ENCODE measurements around the gene CLTCL1.

Gene CLTCL1

DNA sequence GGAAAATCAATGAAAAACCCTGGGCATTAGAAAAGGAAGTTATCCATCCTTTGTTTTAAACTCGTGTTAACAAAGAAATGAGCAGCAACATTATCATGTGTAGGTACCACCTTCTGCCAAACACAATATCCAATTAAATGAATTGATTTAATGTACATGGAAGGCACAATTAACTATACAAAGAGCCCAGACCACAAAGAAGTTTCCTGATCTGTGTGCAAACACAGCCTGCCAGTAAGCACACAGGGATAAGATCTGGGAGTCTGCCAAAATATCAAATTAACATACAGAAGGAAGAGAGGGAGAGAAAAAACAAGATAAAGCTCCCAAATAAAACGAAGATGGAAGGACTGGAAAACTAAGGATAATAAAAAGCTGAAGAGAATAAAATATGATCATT lies 58.9 kb downstream of the CLTCL1 start:
- H3K36me3 ChIP-seq (ENCODE audit: insufficient read depth, low read length): peaks cover 24% of the 10 kb centered on the region
- H2AFZ ChIP-seq (ENCODE audit: low read depth, low read length): no peak overlapping the region
- no peak overlapping the region for H3K4me3 ChIP-seq (ENCODE audit: low read length)
- H3K27me3 ChIP-seq (ENCODE audit: insufficient read depth, low read length): no peaks in the 10 kb centered on the region
- H3K4me1 ChIP-seq (ENCODE audit: insufficient read depth, low read length): no peaks in the 10 kb centered on the region
- peaks cover 4% of the 10 kb centered on the region for H3K9me3 ChIP-seq (ENCODE audit: low read length)

DNA sequence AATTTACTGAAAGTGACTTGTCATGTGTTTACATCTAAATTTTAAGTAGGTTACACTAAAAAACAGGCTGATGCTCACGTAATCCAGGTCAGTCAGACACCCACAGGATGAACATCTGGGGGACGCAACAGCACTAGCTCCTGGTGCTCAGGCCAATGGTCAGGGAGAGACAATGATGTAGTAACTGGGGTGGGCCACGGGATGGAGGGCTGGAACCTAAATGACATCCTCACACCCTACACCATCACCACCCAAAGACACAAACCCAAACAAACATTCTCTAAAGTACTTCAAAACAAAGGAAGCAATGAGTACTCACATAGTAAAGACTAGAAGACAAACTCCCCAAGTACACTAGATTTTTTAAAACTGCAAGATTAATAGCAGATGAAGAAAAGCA lies 59.5 kb downstream of the CLTCL1 start:
- H3K27me3 ChIP-seq (ENCODE audit: insufficient read depth, low read length): no peaks in the 10 kb centered on the region
- peaks cover 24% of the 10 kb centered on the region for H3K36me3 ChIP-seq (ENCODE audit: insufficient read depth, low read length)
- H3K4me3 ChIP-seq (ENCODE audit: low read length): no peak overlapping the region
- peaks cover 4% of the 10 kb centered on the region for H3K9me3 ChIP-seq (ENCODE audit: low read length)
- no peaks in the 10 kb centered on the region for H3K4me1 ChIP-seq (ENCODE audit: insufficient read depth, low read length)
- no peak overlapping the region for H2AFZ ChIP-seq (ENCODE audit: low read depth, low read length)

DNA sequence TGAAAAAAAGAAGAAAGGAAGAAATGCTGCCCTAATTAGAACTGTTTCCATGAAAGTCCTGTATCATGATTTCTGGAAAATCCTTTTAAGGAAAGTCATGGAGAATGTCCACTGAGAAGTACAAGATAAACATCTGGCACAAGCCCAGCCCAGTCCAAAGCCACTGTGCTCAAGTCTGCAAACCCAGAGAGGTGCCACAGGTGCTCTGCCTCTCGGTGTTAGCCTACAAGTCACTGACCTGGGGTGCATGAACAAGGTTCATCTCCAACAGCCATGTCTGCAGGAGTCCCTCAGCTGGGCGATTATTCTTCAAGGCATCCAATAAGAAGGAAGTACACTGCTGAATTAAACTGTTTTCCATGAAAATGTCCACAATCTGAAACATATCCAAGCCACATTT lies 61.9 kb downstream of the CLTCL1 start:
- Histone ChIP-seq H3K4me1 (ENCODE audit: insufficient read depth, low read length) (no peaks in the 10 kb centered on the region), H3K4me3 (ENCODE audit: low read length) (no peak overlapping the region), H3K36me3 (ENCODE audit: insufficient read depth, low read length) (peaks cover 31% of the 10 kb centered on the region), H2AFZ (ENCODE audit: low read depth, low read length) (no peak overlapping the region), H3K27me3 (ENCODE audit: insufficient read depth, low read length) (no peaks in the 10 kb centered on the region), H3K9me3 (ENCODE audit: low read length) (peaks cover 4% of the 10 kb centered on the region)

DNA sequence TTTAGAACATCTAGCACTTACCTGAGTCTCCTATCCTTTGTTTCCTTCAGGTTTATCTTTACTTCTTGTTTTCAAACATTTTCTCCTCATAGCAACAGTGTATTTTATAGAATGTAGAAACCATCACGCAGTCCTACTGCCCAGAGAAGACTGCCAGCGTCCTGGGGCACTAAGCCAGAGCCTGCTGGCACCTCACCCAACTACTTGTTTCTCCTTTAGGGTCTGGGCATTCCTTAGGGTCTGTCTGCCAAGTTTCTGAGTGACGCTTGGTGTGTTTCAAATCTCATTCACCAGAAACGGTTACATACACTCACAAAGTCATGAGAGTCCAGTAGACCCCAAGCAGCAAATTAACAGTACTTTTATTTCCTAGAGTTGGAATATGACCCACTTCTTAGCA lies 63.3 kb downstream of the CLTCL1 start:
- peaks cover 25% of the 10 kb centered on the region for H3K36me3 ChIP-seq (ENCODE audit: insufficient read depth, low read length)
- H2AFZ ChIP-seq (ENCODE audit: low read depth, low read length): no peak overlapping the region
- no peaks in the 10 kb centered on the region for H3K27me3 ChIP-seq (ENCODE audit: insufficient read depth, low read length)

DNA sequence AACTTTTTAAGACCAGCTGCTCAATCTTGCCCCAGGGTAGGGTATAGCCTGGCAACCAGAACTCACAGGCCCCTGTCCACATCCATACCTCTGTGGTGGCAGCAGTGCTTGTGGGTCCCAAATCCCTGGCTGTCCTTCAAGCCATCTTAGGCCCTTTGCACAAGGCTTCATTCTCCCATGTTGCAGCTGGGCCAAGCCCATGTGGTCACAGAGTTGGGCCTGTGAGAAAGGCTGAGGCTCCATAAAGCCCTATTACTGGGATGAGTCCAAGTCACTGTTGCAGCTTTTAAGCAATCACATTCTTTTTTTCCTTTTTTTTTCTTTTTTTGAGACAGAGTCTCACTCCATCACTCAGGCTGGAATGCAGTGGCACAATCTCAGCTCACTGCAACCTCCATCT lies 65.1 kb downstream of the CLTCL1 start:
- Histone ChIP-seq H2AFZ (ENCODE audit: low read depth, low read length) (no peak overlapping the region), H3K4me1 (ENCODE audit: insufficient read depth, low read length) (no peaks in the 10 kb centered on the region), H3K36me3 (ENCODE audit: insufficient read depth, low read length) (peaks cover 23% of the 10 kb centered on the region), H3K9me3 (ENCODE audit: low read length) (no peaks in the 10 kb centered on the region), H3K27me3 (ENCODE audit: insufficient read depth, low read length) (no peaks in the 10 kb centered on the region), H3K4me3 (ENCODE audit: low read length) (no peak overlapping the region)

More for the DNA sequence above, 63.3 kb downstream of the CLTCL1 start:
- H3K4me1 ChIP-seq (ENCODE audit: insufficient read depth, low read length): no peaks in the 10 kb centered on the region
- H3K9me3 ChIP-seq (ENCODE audit: low read length): peaks cover 3% of the 10 kb centered on the region
- H3K4me3 ChIP-seq (ENCODE audit: low read length): no peak overlapping the region

DNA sequence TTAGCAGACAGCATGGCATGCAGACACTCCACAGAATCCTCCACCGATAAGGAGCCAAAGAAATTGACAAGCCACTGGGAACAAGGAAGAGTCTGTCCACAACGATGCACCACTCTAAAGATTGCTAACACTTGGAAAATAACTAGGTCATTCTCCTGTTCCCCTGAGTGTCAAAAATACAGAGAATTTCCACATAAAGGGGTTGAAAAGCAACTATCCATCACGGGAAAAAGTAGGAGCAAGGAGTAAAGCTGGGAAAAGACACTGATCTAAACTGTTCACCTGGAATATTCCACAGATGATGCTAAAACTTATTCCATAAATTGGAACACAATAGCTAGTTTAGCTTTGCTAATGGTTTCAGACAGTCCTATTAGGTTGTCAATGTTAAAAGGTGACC lies 66.0 kb downstream of the CLTCL1 start:
- Histone ChIP-seq H2AFZ (ENCODE audit: low read depth, low read length) (no peak overlapping the region), H3K9me3 (ENCODE audit: low read length) (no peaks in the 10 kb centered on the region), H3K36me3 (ENCODE audit: insufficient read depth, low read length) (peaks cover 31% of the 10 kb centered on the region), H3K4me1 (ENCODE audit: insufficient read depth, low read length) (no peaks in the 10 kb centered on the region), H3K4me3 (ENCODE audit: low read length) (no peak overlapping the region), H3K27me3 (ENCODE audit: insufficient read depth, low read length) (no peaks in the 10 kb centered on the region)

DNA sequence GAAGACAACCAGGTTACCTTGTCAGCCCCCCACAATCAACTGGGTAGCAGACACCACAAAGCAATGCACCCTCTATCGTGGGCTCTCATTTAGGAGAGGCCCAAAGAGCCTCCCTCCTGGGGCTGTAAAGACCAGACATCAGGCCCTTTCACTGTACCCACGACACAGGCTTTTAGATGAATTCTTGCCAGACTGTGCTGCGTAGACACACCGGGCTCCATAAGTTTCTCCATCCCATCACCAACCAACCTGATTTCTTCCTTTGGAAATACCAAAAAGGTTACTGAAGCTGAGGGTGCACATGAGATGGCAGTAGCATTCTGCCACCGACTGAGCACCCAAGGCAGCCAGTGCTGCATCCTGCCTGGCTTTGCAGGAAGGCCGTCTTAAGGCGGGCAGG lies 66.5 kb downstream of the CLTCL1 start:
- Histone ChIP-seq H3K4me3 (ENCODE audit: low read length) (no peak overlapping the region), H3K9me3 (ENCODE audit: low read length) (no peaks in the 10 kb centered on the region), H3K4me1 (ENCODE audit: insufficient read depth, low read length) (no peaks in the 10 kb centered on the region), H2AFZ (ENCODE audit: low read depth, low read length) (no peak overlapping the region), H3K27me3 (ENCODE audit: insufficient read depth, low read length) (no peaks in the 10 kb centered on the region), H3K36me3 (ENCODE audit: insufficient read depth, low read length) (peaks cover 32% of the 10 kb centered on the region)

DNA sequence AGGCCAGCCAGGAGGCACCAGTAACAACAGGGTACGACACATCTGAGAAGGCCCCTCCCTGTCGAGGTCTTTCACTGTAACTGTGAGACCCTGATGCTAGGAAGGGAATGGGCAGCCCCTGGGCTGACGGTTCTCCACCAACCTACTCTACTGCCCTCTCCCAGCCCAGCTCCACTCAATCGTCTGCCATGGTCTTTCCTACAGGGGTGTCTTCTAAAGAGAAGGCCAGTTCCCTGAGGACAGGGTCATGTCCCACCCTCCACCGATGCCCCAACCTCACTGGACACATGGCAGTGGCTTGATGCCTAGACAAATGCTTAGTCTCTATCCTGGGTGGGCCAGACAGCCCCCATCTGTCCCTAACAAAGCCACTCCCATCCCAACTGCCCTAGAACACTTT lies 67.0 kb downstream of the CLTCL1 start:
- Histone ChIP-seq H3K27me3 (ENCODE audit: insufficient read depth, low read length) (no peaks in the 10 kb centered on the region), H3K4me1 (ENCODE audit: insufficient read depth, low read length) (no peaks in the 10 kb centered on the region), H3K9me3 (ENCODE audit: low read length) (no peaks in the 10 kb centered on the region), H3K4me3 (ENCODE audit: low read length) (no peak overlapping the region), H2AFZ (ENCODE audit: low read depth, low read length) (no peak overlapping the region), H3K36me3 (ENCODE audit: insufficient read depth, low read length) (peaks cover 31% of the 10 kb centered on the region)

DNA sequence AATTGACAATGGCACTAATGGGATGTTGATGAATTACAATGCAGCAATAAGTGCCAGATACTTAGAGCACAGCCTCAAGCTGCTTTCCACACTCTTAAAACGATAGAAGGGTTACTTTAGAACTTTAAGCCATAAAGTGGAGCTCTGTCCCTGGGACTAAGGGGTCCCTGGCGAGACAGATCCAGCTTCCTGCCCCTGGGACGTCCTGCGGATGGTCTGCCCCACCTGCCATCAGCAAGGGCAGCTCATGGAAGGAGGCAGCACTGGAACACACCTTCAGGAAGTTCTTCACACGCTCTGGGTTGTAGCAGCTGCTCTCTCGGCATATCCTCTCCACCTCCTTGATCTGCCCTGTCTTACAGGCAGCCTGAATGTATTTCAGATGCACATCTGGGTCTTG lies 67.9 kb downstream of the CLTCL1 start:
- H3K27me3 ChIP-seq (ENCODE audit: insufficient read depth, low read length): no peaks in the 10 kb centered on the region
- no peaks in the 10 kb centered on the region for H3K4me1 ChIP-seq (ENCODE audit: insufficient read depth, low read length)
- no peak overlapping the region for H2AFZ ChIP-seq (ENCODE audit: low read depth, low read length)
- peaks cover 24% of the 10 kb centered on the region for H3K36me3 ChIP-seq (ENCODE audit: insufficient read depth, low read length)
- no peaks in the 10 kb centered on the region for H3K9me3 ChIP-seq (ENCODE audit: low read length)
- H3K4me3 ChIP-seq (ENCODE audit: low read length): no peak overlapping the region

DNA sequence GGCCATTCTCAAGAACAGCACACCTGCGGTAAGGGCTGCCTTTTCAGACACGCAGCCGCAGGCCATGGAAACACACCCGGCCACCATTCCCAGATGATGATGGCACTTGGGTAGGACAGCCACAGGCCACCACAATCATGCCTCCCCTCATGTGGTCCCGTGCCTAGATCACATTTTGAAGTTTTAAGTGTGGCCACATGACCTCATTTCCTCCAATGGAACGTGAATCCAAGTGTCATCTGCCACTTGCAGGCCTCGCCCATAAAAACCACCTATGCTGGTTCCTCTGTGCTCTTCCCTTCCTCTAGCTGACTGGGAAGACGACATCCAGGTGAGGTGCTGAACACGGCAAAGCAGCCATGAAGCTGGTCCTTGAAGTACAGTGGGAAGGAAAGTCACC lies 68.4 kb downstream of the CLTCL1 start:
- Histone ChIP-seq H3K36me3 (ENCODE audit: insufficient read depth, low read length) (peaks cover 24% of the 10 kb centered on the region), H3K4me3 (ENCODE audit: low read length) (no peak overlapping the region), H2AFZ (ENCODE audit: low read depth, low read length) (no peak overlapping the region), H3K4me1 (ENCODE audit: insufficient read depth, low read length) (peaks cover 1% of the 10 kb centered on the region), H3K9me3 (ENCODE audit: low read length) (no peaks in the 10 kb centered on the region), H3K27me3 (ENCODE audit: insufficient read depth, low read length) (no peaks in the 10 kb centered on the region)

DNA sequence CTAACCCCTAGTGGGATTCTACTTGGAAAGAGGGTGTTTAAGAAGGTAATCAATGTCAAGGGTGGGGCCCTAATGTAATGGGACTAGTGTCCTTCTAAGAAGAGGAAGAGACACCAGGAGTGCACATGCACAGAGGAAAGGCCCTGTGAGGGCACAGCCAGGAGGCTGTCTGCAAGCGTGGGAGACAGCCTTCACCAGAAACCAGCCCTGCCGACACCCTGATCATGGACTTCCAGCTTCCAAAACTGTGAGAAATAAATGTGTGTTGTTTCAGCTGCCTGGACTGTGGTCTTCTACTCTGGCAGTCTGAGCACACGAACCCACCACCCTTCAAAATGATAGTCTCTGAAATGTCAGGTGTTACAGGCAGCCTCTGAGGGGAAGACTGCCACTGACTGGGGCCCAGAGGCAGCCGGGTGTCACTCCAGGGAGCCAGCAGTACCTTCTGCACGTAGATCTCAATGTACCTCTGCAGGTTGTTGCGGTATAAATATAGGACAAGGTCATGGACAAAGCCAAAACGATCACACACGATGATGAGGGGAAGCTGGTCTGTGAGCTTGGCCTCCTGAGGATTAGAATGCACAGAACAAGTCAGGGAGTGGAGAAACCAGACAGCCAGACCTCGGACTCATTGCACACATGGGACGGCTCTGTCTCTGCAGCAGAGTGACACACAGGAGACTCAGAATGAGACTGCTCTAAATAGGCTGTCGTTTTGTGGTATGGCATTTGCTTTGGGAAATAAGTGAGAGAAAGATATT lies 69.1 kb downstream of the CLTCL1 start:
- H2AFZ ChIP-seq (ENCODE audit: low read depth, low read length): no peak overlapping the region
- H3K4me3 ChIP-seq (ENCODE audit: low read length): no peak overlapping the region
- peaks cover 24% of the 10 kb centered on the region for H3K36me3 ChIP-seq (ENCODE audit: insufficient read depth, low read length)
- H3K9me3 ChIP-seq (ENCODE audit: low read length): no peaks in the 10 kb centered on the region
- H3K27me3 ChIP-seq (ENCODE audit: insufficient read depth, low read length): no peaks in the 10 kb centered on the region
- H3K4me1 ChIP-seq (ENCODE audit: insufficient read depth, low read length): peaks cover 7% of the 10 kb centered on the region

DNA sequence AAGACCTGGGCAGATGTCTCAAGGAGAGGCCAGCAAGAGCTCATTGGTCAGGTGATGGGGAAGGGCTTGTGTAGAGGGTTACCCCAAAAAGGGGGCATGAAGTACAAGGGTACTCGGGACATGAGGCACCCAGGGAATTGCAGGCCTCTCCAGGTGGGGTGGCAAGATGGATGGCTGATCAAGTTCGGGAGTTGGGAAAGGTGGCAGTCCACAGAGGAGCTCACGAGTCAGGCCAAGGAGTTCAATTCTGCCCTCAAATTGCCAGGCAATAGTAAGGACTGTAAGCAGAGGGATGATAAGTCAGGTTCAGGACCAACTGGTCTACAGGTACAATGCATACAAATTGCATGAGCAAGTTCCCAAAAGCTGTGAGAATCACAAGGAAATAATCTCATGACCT lies 70.7 kb downstream of the CLTCL1 start:
- Histone ChIP-seq H3K4me3 (ENCODE audit: low read length) (no peak overlapping the region), H2AFZ (ENCODE audit: low read depth, low read length) (no peak overlapping the region), H3K36me3 (ENCODE audit: insufficient read depth, low read length) (peaks cover 21% of the 10 kb centered on the region), H3K9me3 (ENCODE audit: low read length) (no peaks in the 10 kb centered on the region), H3K27me3 (ENCODE audit: insufficient read depth, low read length) (no peaks in the 10 kb centered on the region), H3K4me1 (ENCODE audit: insufficient read depth, low read length) (peaks cover 7% of the 10 kb centered on the region)

DNA sequence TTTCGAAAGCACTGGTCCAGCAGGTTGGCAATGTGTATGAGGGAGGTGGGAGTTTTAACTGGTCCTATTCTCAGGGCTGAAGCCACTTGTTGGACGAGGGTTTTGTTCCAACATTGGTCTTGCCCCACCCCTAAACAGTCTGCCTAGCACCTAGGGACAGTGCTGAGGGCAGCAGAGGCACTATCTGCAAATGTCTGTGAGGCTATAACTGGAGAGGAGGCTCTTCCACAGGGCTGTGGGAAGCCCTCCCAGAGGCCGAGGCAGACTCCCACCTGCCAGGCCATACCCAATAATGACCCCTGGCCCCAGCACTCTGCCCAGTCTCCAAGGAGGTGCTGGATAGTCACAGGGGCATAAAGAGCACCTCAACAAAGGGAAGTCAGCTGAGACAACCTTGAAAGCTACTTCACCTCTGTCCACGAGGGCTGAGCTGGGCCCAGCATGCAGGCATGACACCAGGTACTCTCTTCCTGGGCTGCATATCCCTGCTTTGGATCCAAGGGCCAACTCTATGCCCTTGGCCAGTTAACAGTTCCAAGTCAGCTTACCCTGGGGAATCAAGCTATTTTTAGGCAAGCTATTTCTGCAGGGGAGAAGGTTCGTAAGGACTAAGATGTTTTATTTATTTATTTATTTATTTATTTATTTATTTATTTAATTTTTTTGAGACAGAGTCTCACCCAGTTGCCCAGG lies 72.8 kb downstream of the CLTCL1 start:
- no peak overlapping the region for H2AFZ ChIP-seq (ENCODE audit: low read depth, low read length)
- H3K4me1 ChIP-seq (ENCODE audit: insufficient read depth, low read length): peaks cover 11% of the 10 kb centered on the region
- no peaks in the 10 kb centered on the region for H3K27me3 ChIP-seq (ENCODE audit: insufficient read depth, low read length)
- H3K36me3 ChIP-seq (ENCODE audit: insufficient read depth, low read length): peaks cover 17% of the 10 kb centered on the region
- no peak overlapping the region for H3K4me3 ChIP-seq (ENCODE audit: low read length)
- H3K9me3 ChIP-seq (ENCODE audit: low read length): no peaks in the 10 kb centered on the region
